Small intestine (tissue), 7 donors: ENCODE measurements around the gene MYLK. TPM values are rescaled to one million over a fixed set of nuclear protein-coding genes. Genes with fewer than 3 reads are reported as not detected.

Source experiments
- DNase-seq, 2 donors: peaks; one replicate each; pipeline versions ENCODE4 v3.0.0 to v3.0.0-alpha.2; 2013
- FAIRE-seq: peaks from 2 replicates; lab custom pipeline; 2012; peaks lifted over from hg19 to GRCh38; lab: Jason Lieb, UNC
- H3K27ac ChIP-seq, 3 donors: one replicate each; pipeline ENCODE4 v1.5.1; 2013; ENCODE audit warnings: low read length in 2 of 3, mild to moderate bottlenecking in 2 of 3, control low read depth in 1 of 3, inconsistent platforms in 1 of 3, low read depth in 1 of 3, moderate library complexity in 1 of 3
- H3K27me3 ChIP-seq, 3 donors: one replicate each; pipeline ENCODE4 v1.6.1; 2013; ENCODE audit warnings: low read length in 3 of 3, inconsistent platforms in 1 of 3; ENCODE audit not compliant: control insufficient read depth in 3 of 3, insufficient read depth in 3 of 3
- H3K36me3 ChIP-seq, 3 donors: one replicate each; pipeline ENCODE4 v1.6.1; 2013; ENCODE audit warnings: low read length in 3 of 3, inconsistent platforms in 1 of 3, low read depth in 1 of 3, mild to moderate bottlenecking in 1 of 3, moderate library complexity in 1 of 3; ENCODE audit not compliant: control insufficient read depth in 3 of 3, insufficient read depth in 2 of 3
- H3K4me1 ChIP-seq, 3 donors: one replicate each; pipeline ENCODE4 v1.6.1; 2013; ENCODE audit warnings: low read length in 2 of 3, inconsistent platforms in 1 of 3, low read depth in 1 of 3, mild to moderate bottlenecking in 1 of 3, moderate library complexity in 1 of 3; ENCODE audit not compliant: control insufficient read depth in 3 of 3, insufficient read depth in 2 of 3
- H3K4me3 ChIP-seq, 3 donors: one replicate each; pipeline ENCODE4 v1.5.1; 2013; ENCODE audit warnings: low read length in 3 of 3, control low read depth in 1 of 3, inconsistent platforms in 1 of 3, low read depth in 1 of 3, mild to moderate bottlenecking in 1 of 3, moderate library complexity in 1 of 3
- H3K9me3 ChIP-seq, 2 donors: one replicate each; pipeline ENCODE4 v1.6.1; 2013; ENCODE audit warnings: low read depth in 1 of 2, low read length in 1 of 2; ENCODE audit not compliant: control insufficient read depth in 2 of 2, insufficient read depth in 1 of 2
- WGBS, 3 donors: extraction: QIAGEN DNeasy Blood & Tissue Kit; methylation state at CpG; one replicate each; pipeline ENCODE4 v1.1.7; 2013; 5-methylcytosine and 5-hydroxymethylcytosine counted together
- polyA plus RNA-seq, 4 donors: library from polyadenylated mRNA; stranded (reverse) in 3 of 4; unstranded in 1 of 4; fragments of 200-250 nt in 3 of 4; fragments of 120-200 nt in 1 of 4; gene quantifications; one replicate each; pipeline versions ENCODE4 v1.2.1 to v1.2.3, GENCODE V29; 2013
- donor health status: healthy with polysubstance abuse.
- donor health status: control.
- donor health status: control.
- donor health status: Bipolar disorder and iron deficiency.
- donor health status: healthy.

Gene MYLK
- polyA plus RNA-seq, 4 donors = 2.2 to 51.5 (median 24.5) TPM

- Histone ChIP-seq H3K4me3 (no peak overlapping the region), H3K27ac (no peak overlapping the region), H3K9me3 (no peaks in the 10 kb centered on the region), H3K27me3 (peaks cover 0 to 4% (median 0%) of the 10 kb centered on the region in 3 donors), H3K4me1 (peaks cover 0 to 10% (median 0%) of the 10 kb centered on the region in 3 donors), H3K36me3 (no peaks in the 10 kb centered on the region)
- 94 to 98% (median 95%) methylated on average over 1 of the region's 1 CpG for whole genome bisulfite sequencing, 3 donors
- FAIRE-seq (no peak), DNase-seq (no peak)
Observed at GRCh38 chr3:123760817-123761216, 123.3 kb downstream of the MYLK start.

- Histone ChIP-seq H3K9me3 (no peaks in the 10 kb centered on the region), H3K27ac (no peak overlapping the region), H3K36me3 (no peaks in the 10 kb centered on the region), H3K4me3 (no peak overlapping the region), H3K4me1 (peaks cover 0 to 17% (median 0%) of the 10 kb centered on the region in 3 donors), H3K27me3 (peaks cover 0 to 4% (median 0%) of the 10 kb centered on the region in 3 donors)
- DNase-seq (peak in 1 of 2 donors; percentile 36), FAIRE-seq (no peak)
- 94 to 97% (median 95%) methylated on average over 4 of the region's 4 CpGs for WGBS, 3 donors
Observed at GRCh38 chr3:123759871-123760270, 124.3 kb downstream of the MYLK start.

GRCh38 chr3:123759311-123759710 lies 124.8 kb downstream of the MYLK start:
- DNase-seq (no peak), FAIRE-seq (no peak)
- no peak overlapping the region for H3K27ac ChIP-seq
- peaks cover 0 to 4% (median 0%) of the 10 kb centered on the region in 3 donors for H3K27me3 ChIP-seq
- no peaks in the 10 kb centered on the region for H3K9me3 ChIP-seq
- peaks cover 0 to 22% (median 0%) of the 10 kb centered on the region in 3 donors for H3K4me1 ChIP-seq
- no peaks in the 10 kb centered on the region for H3K36me3 ChIP-seq
- H3K4me3 ChIP-seq = no peak overlapping the region
- 69 to 77% (median 70%) methylated on average over 3 of the region's 3 CpGs for WGBS, 3 donors

- no peaks in the 10 kb centered on the region for H3K36me3 ChIP-seq
- H3K4me3 ChIP-seq = no peak overlapping the region
- peaks cover 0 to 28% (median 0%) of the 10 kb centered on the region in 3 donors for H3K4me1 ChIP-seq
- no peaks in the 10 kb centered on the region for H3K9me3 ChIP-seq
- no peak overlapping the region for H3K27ac ChIP-seq
- WGBS, 3 donors = 30 to 46% (median 42%) methylated on average over 2 of the region's 2 CpGs
- H3K27me3 ChIP-seq = peaks cover 0 to 4% (median 0%) of the 10 kb centered on the region in 3 donors
- FAIRE-seq = no peak
- no peak for DNase-seq
Observed at GRCh38 chr3:123758081-123758564, 126.0 kb downstream of the MYLK start.

GRCh38 chr3:123757281-123757940 lies 126.7 kb downstream of the MYLK start:
- H3K9me3 ChIP-seq = no peaks in the 10 kb centered on the region
- DNase-seq (no peak), FAIRE-seq (no peak)
- H3K36me3 ChIP-seq = no peaks in the 10 kb centered on the region
- peaks cover 0 to 28% (median 0%) of the 10 kb centered on the region in 3 donors for H3K4me1 ChIP-seq
- 61 to 80% (median 61%) methylated on average over 5 of the region's 5 CpGs for WGBS, 3 donors
- H3K27me3 ChIP-seq = peaks cover 0 to 4% (median 0%) of the 10 kb centered on the region in 3 donors
- H3K4me3 ChIP-seq = no peak overlapping the region
- H3K27ac ChIP-seq = no peak overlapping the region

GRCh38 chr3:123755501-123755900 lies 128.6 kb downstream of the MYLK start:
- FAIRE-seq = no peak
- no peak overlapping the region for H3K4me3 ChIP-seq
- no peak for DNase-seq
- H3K9me3 ChIP-seq = no peaks in the 10 kb centered on the region
- no peaks in the 10 kb centered on the region for H3K36me3 ChIP-seq
- peaks cover 0 to 4% (median 0%) of the 10 kb centered on the region in 3 donors for H3K27me3 ChIP-seq
- WGBS, 3 donors = 57 to 67% (median 60%) methylated on average over 2 of the region's 2 CpGs
- no peak overlapping the region for H3K27ac ChIP-seq
- peaks cover 0 to 29% (median 0%) of the 10 kb centered on the region in 3 donors for H3K4me1 ChIP-seq

- H3K36me3 ChIP-seq = no peaks in the 10 kb centered on the region
- peak; percentile 90 to 92 for DNase-seq
- 22 to 55% (median 31%) methylated on average over 3 of the region's 3 CpGs for WGBS, 3 donors
- H3K9me3 ChIP-seq = no peaks in the 10 kb centered on the region
- FAIRE-seq = no peak
- H3K4me1 ChIP-seq = peaks cover 0 to 33% (median 0%) of the 10 kb centered on the region in 3 donors
- peaks cover 0 to 4% (median 0%) of the 10 kb centered on the region in 3 donors for H3K27me3 ChIP-seq
- H3K27ac ChIP-seq = no peak overlapping the region
- no peak overlapping the region for H3K4me3 ChIP-seq
Observed at GRCh38 chr3:123755085-123755484, 129.0 kb downstream of the MYLK start.

GRCh38 chr3:123753286-123753685 lies 130.8 kb downstream of the MYLK start:
- no peak for FAIRE-seq
- DNase-seq = no peak

More at GRCh38 chr3:123753286-123753685, 130.8 kb downstream of the MYLK start:
- Histone ChIP-seq H3K9me3 (no peaks in the 10 kb centered on the region), H3K4me3 (no peak overlapping the region), H3K4me1 (peaks cover 0 to 30% (median 0%) of the 10 kb centered on the region in 3 donors), H3K27me3 (no peaks in the 10 kb centered on the region), H3K27ac (no peak overlapping the region), H3K36me3 (no peaks in the 10 kb centered on the region)
